ENCODE data around the gene CLPTM1.
A peak's percentile ranks its signal among the peaks of the same experiment; 100 is the strongest.

The CLPTM1 gene

GRCh38 chr19:45016388-45017314 lies 61.5 kb downstream of the CLPTM1 start:
- peak; percentile 66 for DNase-seq

- DNase-seq, result no peak
These were observed 64.0 kb downstream of the CLPTM1 start for GRCh38 chr19:45019187-45019586.

- no peak for DNase-seq
These were observed 64.9 kb downstream of the CLPTM1 start for GRCh38 chr19:45020071-45020470.

GRCh38 chr19:45021971-45022370 lies 66.8 kb downstream of the CLPTM1 start:
- DNase-seq, result no peak

- DNase-seq, result no peak
These were observed 67.9 kb downstream of the CLPTM1 start for GRCh38 chr19:45023048-45023447.

- DNase-seq, result no peak
These were observed 70.1 kb downstream of the CLPTM1 start for GRCh38 chr19:45025264-45025663.

GRCh38 chr19:45027371-45027770 lies 72.2 kb downstream of the CLPTM1 start:
- DNase-seq, result no peak

- no peak for DNase-seq
These were observed 75.6 kb downstream of the CLPTM1 start for GRCh38 chr19:45030825-45031224.

GRCh38 chr19:45032421-45032820 lies 77.2 kb downstream of the CLPTM1 start:
- DNase-seq, result no peak

GRCh38 chr19:45035755-45036154 lies 80.6 kb downstream of the CLPTM1 start:
- no peak for DNase-seq

GRCh38 chr19:45037393-45038169 lies 82.4 kb downstream of the CLPTM1 start:
- no peak for DNase-seq

- peak; percentile 86 for DNase-seq
These were observed 84.0 kb downstream of the CLPTM1 start, which contains the start of gene CLASRP for GRCh38 chr19:45038931-45039893. TSS of gene CLASRP (plus strand) at chr19:45039045. CDS start at chr19:45040213, 1,168 bp downstream.

GRCh38 chr19:45040059-45040771 lies 85.0 kb downstream of the CLPTM1 start:
- DNase-seq, result no peak

GRCh38 chr19:45041125-45041524 lies 85.9 kb downstream of the CLPTM1 start:
- no peak for DNase-seq

Measured in HCEC 1CT (cell line).